Prostate gland (tissue), 2 donors: ENCODE results near the gene GABPB1. TPM values are rescaled to one million over a fixed set of nuclear protein-coding genes. Genes with fewer than 3 reads are reported as not detected.

ENCODE experiments used
- DNase-seq: peaks from one replicate; pipeline ENCODE4 v3.0.0-alpha.2; 2019; ENCODE audit warnings: low spot score
- H3K27ac ChIP-seq, 2 donors: fragments of 200-600 bp; sonication (generic); 2 replicates each; pipeline ENCODE4 v1.5.1; 2017 to 2019
- H3K27me3 ChIP-seq: fragments of 200-600 bp; sonication (generic); replicated peaks from 2 replicates; pipeline ENCODE4 v1.5.1; 2019; ENCODE audit not compliant: insufficient read depth
- H3K36me3 ChIP-seq, 2 donors: fragments of 200-600 bp; sonication (generic); 1 replicate in 1 of 2; 2 replicates in 1 of 2; pipeline versions ENCODE4 v1.5.1 to v1.8.1; 2017 to 2019
- H3K4me1 ChIP-seq: fragments of 200-600 bp; sonication (generic); replicated peaks from 2 replicates; pipeline ENCODE4 v1.5.1; 2019
- H3K4me3 ChIP-seq, 2 donors: fragments of 200-600 bp; sonication (generic); 2 replicates each; pipeline ENCODE4 v1.5.1; 2017 to 2019
- H3K9me3 ChIP-seq: fragments of 200-600 bp; sonication (generic); 2 replicates; pipeline ENCODE4 v1.5.1; 2017
- POLR2A ChIP-seq: fragments of 450-650 bp; IDR thresholded peaks from one replicate; pipeline ENCODE4 v1.6.1; 2016; ENCODE audit warnings: antibody characterized with exemption, mild to moderate bottlenecking
- POLR2AphosphoS5 ChIP-seq: sonication (generic); formaldehyde crosslinking; IDR thresholded peaks from one replicate; pipeline ENCODE4 v1.6.1; 2017; ENCODE audit warnings: antibody characterized with exemption
- WGBS: methylation state at CpG from one replicate; pipeline ENCODE4 v1.1.5; 2018; 5-methylcytosine and 5-hydroxymethylcytosine counted together
- intact Hi-C: fragments of 100-400 bp; cut with DNase I; formaldehyde crosslinking; loops from one replicate; pipeline ENCODE4 v1.14.2; 2022
- total RNA-seq, 2 donors: library from RNA; depleted of rRNA; stranded (reverse); fragments of >200 nt; gene quantifications; one replicate each; pipeline ENCODE4 v1.1.0, GENCODE V29; 2016
- TF ChIP-seq, protein P1 (sequence below), 4 experiments: fragments of 200-600 bp in 2 of 4; fragments of 450-650 bp in 2 of 4; sonication (generic) in 2 of 4; IDR thresholded peaks; 1 replicate in 3 of 4; 2 replicates in 1 of 4; pipeline ENCODE4 v1.5.1; 2016 to 2019; ENCODE audit warnings: antibody characterized with exemption in 4 of 4, mild to moderate bottlenecking in 2 of 4, moderate library complexity in 2 of 4

The GABPB1 gene
- total RNA-seq, 2 donors from 2014 or later = 31.8 to 34.1 TPM

GRCh38 chr15:50232791-50233190 lies 122.2 kb downstream of the GABPB1 start:
- 87% methylated on average over 2 of the region's 2 CpGs for WGBS
- DNase-seq = no peak
- H3K36me3 ChIP-seq = no peaks in the 10 kb centered on the region
- TF ChIP-seq POLR2A (no peak), POLR2AphosphoS5 (no peak)
- TF ChIP-seq, protein P1, sequence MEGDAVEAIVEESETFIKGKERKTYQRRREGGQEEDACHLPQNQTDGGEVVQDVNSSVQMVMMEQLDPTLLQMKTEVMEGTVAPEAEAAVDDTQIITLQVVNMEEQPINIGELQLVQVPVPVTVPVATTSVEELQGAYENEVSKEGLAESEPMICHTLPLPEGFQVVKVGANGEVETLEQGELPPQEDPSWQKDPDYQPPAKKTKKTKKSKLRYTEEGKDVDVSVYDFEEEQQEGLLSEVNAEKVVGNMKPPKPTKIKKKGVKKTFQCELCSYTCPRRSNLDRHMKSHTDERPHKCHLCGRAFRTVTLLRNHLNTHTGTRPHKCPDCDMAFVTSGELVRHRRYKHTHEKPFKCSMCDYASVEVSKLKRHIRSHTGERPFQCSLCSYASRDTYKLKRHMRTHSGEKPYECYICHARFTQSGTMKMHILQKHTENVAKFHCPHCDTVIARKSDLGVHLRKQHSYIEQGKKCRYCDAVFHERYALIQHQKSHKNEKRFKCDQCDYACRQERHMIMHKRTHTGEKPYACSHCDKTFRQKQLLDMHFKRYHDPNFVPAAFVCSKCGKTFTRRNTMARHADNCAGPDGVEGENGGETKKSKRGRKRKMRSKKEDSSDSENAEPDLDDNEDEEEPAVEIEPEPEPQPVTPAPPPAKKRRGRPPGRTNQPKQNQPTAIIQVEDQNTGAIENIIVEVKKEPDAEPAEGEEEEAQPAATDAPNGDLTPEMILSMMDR (IDR thresholded peaks at IDR 0.05) = no peak
- H3K4me1 ChIP-seq = no peaks in the 10 kb centered on the region
- H3K27me3 ChIP-seq = no peaks in the 10 kb centered on the region
- H3K9me3 ChIP-seq = no peaks in the 10 kb centered on the region
- intact Hi-C loops = no loop called here
- H3K4me3 ChIP-seq = no peak overlapping the region
- H3K27ac ChIP-seq = no peak overlapping the region

GRCh38 chr15:50231761-50232160 lies 123.2 kb downstream of the GABPB1 start:
- Histone ChIP-seq H3K27me3 (no peaks in the 10 kb centered on the region), H3K36me3 (no peaks in the 10 kb centered on the region), H3K9me3 (no peaks in the 10 kb centered on the region), H3K27ac (no peak overlapping the region), H3K4me3 (no peak overlapping the region), H3K4me1 (no peaks in the 10 kb centered on the region)
- intact Hi-C loops = no loop called here
- no peak for DNase-seq
- TF ChIP-seq POLR2AphosphoS5 = no peak
- TF ChIP-seq, protein P1 (IDR thresholded peaks at IDR 0.05) = no peak
- no peak for TF ChIP-seq POLR2A

DNA sequence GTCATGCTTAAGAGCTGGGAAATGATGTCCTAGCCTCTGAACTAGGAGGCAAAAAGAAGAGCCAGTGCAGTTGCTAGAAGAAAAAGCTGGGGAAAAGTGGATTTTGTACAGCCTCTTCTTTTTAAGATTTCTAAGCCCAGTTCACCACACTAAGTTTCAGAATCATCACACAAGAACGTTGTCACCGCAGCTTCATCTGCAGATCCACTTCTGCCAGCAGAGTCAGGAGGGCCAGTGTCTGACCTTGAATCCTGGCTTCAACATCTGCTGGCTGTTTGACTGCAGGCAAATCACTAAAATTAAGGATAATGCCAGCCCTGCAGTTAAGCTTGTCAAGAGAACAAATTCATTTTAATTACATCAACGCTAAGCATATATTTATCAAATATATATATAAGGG lies 125.7 kb downstream of the GABPB1 start:
- intact Hi-C loops = no loop called here
- TF ChIP-seq POLR2A (no peak), POLR2AphosphoS5 (no peak)
- TF ChIP-seq, protein P1 (IDR thresholded peaks at IDR 0.05) = no peak

DNA sequence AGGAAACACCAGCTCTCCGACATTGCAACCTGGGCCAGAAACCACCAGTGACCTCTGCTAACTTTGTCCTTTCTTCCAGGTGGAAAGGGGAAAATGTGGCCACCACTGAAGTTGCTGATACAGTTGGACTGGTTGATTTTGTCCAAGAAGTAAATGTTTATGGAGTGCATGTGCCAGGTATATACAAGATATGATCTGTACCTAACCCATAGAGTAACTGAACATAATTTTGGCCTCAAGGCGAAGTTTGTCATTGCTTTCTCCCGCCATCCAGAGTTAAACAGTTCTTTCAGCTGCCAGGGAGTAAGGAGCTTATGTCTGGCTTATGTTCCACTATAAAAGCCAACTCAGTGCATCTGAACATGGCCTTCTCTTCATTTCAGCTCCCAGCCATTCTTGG lies 126.1 kb downstream of the GABPB1 start:
- H3K36me3 ChIP-seq = no peaks in the 10 kb centered on the region
- TF ChIP-seq POLR2AphosphoS5 (no peak), POLR2A (no peak)
- TF ChIP-seq, protein P1 (IDR thresholded peaks at IDR 0.05) = no peak
- no peaks in the 10 kb centered on the region for H3K9me3 ChIP-seq
- no peak for DNase-seq
- H3K27ac ChIP-seq = no peak overlapping the region
- WGBS = 61% methylated on average over 3 of the region's 3 CpGs
- H3K4me1 ChIP-seq = no peaks in the 10 kb centered on the region
- H3K4me3 ChIP-seq = no peak overlapping the region
- no peaks in the 10 kb centered on the region for H3K27me3 ChIP-seq
- intact Hi-C loops = no loop called here

More for the DNA sequence above, 125.7 kb downstream of the GABPB1 start:
- no peak overlapping the region for H3K27ac ChIP-seq
- no peaks in the 10 kb centered on the region for H3K9me3 ChIP-seq
- no peak for DNase-seq
- H3K4me1 ChIP-seq = no peaks in the 10 kb centered on the region
- no peaks in the 10 kb centered on the region for H3K36me3 ChIP-seq
- no peak overlapping the region for H3K4me3 ChIP-seq
- no peaks in the 10 kb centered on the region for H3K27me3 ChIP-seq
- 92% methylated on average over 3 of the region's 3 CpGs for WGBS

- 58% methylated on average over 5 of the region's 5 CpGs for WGBS
- no peak for DNase-seq
- Histone ChIP-seq H3K9me3 (no peaks in the 10 kb centered on the region), H3K27ac (no peak overlapping the region), H3K4me3 (no peak overlapping the region), H3K27me3 (no peaks in the 10 kb centered on the region), H3K36me3 (no peaks in the 10 kb centered on the region), H3K4me1 (no peaks in the 10 kb centered on the region)
- intact Hi-C loops = no loop called here
- TF ChIP-seq, protein P1 (IDR thresholded peaks at IDR 0.05) = no peak
- no peak for TF ChIP-seq POLR2A
- no peak for TF ChIP-seq POLR2AphosphoS5
These were observed 127.9 kb downstream of the GABPB1 start for GRCh38 chr15:50227076-50227475.
